Measurements from ENCODE around the gene USP54.

The USP54 gene

GRCh38 chr10:73591935-73592699 lies 975 bp upstream of the USP54 start (continued):
- TF ChIP-seq, protein P1, sequence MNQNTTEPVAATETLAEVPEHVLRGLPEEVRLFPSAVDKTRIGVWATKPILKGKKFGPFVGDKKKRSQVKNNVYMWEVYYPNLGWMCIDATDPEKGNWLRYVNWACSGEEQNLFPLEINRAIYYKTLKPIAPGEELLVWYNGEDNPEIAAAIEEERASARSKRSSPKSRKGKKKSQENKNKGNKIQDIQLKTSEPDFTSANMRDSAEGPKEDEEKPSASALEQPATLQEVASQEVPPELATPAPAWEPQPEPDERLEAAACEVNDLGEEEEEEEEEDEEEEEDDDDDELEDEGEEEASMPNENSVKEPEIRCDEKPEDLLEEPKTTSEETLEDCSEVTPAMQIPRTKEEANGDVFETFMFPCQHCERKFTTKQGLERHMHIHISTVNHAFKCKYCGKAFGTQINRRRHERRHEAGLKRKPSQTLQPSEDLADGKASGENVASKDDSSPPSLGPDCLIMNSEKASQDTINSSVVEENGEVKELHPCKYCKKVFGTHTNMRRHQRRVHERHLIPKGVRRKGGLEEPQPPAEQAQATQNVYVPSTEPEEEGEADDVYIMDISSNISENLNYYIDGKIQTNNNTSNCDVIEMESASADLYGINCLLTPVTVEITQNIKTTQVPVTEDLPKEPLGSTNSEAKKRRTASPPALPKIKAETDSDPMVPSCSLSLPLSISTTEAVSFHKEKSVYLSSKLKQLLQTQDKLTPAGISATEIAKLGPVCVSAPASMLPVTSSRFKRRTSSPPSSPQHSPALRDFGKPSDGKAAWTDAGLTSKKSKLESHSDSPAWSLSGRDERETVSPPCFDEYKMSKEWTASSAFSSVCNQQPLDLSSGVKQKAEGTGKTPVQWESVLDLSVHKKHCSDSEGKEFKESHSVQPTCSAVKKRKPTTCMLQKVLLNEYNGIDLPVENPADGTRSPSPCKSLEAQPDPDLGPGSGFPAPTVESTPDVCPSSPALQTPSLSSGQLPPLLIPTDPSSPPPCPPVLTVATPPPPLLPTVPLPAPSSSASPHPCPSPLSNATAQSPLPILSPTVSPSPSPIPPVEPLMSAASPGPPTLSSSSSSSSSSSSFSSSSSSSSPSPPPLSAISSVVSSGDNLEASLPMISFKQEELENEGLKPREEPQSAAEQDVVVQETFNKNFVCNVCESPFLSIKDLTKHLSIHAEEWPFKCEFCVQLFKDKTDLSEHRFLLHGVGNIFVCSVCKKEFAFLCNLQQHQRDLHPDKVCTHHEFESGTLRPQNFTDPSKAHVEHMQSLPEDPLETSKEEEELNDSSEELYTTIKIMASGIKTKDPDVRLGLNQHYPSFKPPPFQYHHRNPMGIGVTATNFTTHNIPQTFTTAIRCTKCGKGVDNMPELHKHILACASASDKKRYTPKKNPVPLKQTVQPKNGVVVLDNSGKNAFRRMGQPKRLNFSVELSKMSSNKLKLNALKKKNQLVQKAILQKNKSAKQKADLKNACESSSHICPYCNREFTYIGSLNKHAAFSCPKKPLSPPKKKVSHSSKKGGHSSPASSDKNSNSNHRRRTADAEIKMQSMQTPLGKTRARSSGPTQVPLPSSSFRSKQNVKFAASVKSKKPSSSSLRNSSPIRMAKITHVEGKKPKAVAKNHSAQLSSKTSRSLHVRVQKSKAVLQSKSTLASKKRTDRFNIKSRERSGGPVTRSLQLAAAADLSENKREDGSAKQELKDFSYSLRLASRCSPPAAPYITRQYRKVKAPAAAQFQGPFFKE (tag by site-specific recombination; IDR thresholded peaks at IDR 0.05; ENCODE audit: borderline replicate concordance), result no peak
- TF ChIP-seq WT1 (tag by site-specific recombination; IDR thresholded peaks at IDR 0.05), result no peak
- no peak for TF ChIP-seq TCF7L2 (IDR thresholded peaks at IDR 0.05; ENCODE audit: borderline replicate concordance, low read depth, low read length)
- TF ChIP-seq FEZF1 (tag by site-specific recombination; IDR thresholded peaks at IDR 0.05), result peak; percentile 52
- TF ChIP-seq, protein P2, sequence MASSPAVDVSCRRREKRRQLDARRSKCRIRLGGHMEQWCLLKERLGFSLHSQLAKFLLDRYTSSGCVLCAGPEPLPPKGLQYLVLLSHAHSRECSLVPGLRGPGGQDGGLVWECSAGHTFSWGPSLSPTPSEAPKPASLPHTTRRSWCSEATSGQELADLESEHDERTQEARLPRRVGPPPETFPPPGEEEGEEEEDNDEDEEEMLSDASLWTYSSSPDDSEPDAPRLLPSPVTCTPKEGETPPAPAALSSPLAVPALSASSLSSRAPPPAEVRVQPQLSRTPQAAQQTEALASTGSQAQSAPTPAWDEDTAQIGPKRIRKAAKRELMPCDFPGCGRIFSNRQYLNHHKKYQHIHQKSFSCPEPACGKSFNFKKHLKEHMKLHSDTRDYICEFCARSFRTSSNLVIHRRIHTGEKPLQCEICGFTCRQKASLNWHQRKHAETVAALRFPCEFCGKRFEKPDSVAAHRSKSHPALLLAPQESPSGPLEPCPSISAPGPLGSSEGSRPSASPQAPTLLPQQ (tag by site-specific recombination; IDR thresholded peaks at IDR 0.05), result no peak
- TF ChIP-seq, protein P3, sequence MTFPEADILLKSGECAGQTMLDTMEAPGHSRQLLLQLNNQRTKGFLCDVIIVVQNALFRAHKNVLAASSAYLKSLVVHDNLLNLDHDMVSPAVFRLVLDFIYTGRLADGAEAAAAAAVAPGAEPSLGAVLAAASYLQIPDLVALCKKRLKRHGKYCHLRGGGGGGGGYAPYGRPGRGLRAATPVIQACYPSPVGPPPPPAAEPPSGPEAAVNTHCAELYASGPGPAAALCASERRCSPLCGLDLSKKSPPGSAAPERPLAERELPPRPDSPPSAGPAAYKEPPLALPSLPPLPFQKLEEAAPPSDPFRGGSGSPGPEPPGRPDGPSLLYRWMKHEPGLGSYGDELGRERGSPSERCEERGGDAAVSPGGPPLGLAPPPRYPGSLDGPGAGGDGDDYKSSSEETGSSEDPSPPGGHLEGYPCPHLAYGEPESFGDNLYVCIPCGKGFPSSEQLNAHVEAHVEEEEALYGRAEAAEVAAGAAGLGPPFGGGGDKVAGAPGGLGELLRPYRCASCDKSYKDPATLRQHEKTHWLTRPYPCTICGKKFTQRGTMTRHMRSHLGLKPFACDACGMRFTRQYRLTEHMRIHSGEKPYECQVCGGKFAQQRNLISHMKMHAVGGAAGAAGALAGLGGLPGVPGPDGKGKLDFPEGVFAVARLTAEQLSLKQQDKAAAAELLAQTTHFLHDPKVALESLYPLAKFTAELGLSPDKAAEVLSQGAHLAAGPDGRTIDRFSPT (tag by site-specific recombination; IDR thresholded peaks at IDR 0.05), result no peak
- TF ChIP-seq ZNF600 (tag by site-specific recombination; IDR thresholded peaks at IDR 0.05), result peak; percentile 90
- no peak; the same call in 1 of the 2 replicates for TF ChIP-seq ZNF133 (tag by site-specific recombination; IDR thresholded peaks at IDR 0.05)
- peak; percentile 46; the same call in 1 of the 2 replicates for TF ChIP-seq ATF2 (tag by site-specific recombination; IDR thresholded peaks at IDR 0.05; ENCODE audit: low read depth)
- TF ChIP-seq, protein P4, sequence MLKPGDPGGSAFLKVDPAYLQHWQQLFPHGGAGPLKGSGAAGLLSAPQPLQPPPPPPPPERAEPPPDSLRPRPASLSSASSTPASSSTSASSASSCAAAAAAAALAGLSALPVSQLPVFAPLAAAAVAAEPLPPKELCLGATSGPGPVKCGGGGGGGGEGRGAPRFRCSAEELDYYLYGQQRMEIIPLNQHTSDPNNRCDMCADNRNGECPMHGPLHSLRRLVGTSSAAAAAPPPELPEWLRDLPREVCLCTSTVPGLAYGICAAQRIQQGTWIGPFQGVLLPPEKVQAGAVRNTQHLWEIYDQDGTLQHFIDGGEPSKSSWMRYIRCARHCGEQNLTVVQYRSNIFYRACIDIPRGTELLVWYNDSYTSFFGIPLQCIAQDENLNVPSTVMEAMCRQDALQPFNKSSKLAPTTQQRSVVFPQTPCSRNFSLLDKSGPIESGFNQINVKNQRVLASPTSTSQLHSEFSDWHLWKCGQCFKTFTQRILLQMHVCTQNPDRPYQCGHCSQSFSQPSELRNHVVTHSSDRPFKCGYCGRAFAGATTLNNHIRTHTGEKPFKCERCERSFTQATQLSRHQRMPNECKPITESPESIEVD (tag by site-specific recombination; IDR thresholded peaks at IDR 0.05), result peak; percentile 96
- TF ChIP-seq ZNF560 (tag by site-specific recombination; IDR thresholded peaks at IDR 0.05; ENCODE audit: borderline replicate concordance), result no peak
- TF ChIP-seq GFI1B (tag by site-specific recombination; IDR thresholded peaks at IDR 0.05), result no peak
- peak; percentile 67 for TF ChIP-seq ZNF335 (tag by site-specific recombination; conservative IDR thresholded peaks at IDR 0.05)
- TF ChIP-seq, protein P5, sequence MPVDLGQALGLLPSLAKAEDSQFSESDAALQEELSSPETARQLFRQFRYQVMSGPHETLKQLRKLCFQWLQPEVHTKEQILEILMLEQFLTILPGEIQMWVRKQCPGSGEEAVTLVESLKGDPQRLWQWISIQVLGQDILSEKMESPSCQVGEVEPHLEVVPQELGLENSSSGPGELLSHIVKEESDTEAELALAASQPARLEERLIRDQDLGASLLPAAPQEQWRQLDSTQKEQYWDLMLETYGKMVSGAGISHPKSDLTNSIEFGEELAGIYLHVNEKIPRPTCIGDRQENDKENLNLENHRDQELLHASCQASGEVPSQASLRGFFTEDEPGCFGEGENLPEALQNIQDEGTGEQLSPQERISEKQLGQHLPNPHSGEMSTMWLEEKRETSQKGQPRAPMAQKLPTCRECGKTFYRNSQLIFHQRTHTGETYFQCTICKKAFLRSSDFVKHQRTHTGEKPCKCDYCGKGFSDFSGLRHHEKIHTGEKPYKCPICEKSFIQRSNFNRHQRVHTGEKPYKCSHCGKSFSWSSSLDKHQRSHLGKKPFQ (tag by site-specific recombination; IDR thresholded peaks at IDR 0.05), result no peak
- peak; percentile 86 for TF ChIP-seq ZNF362 (tag by site-specific recombination; IDR thresholded peaks at IDR 0.05)
- no peak for TF ChIP-seq ZNF654 (tag by site-specific recombination; IDR thresholded peaks at IDR 0.05; ENCODE audit: low read depth)
- TF ChIP-seq ZNF792 (tag by site-specific recombination; IDR thresholded peaks at IDR 0.05), result no peak
- no peak for TF ChIP-seq ZNF514 (tag by site-specific recombination; IDR thresholded peaks at IDR 0.05)
- 0 out of 2 replicates have a peak, but pooled peaks have one; percentile 18 for TF ChIP-seq ZNF561 (tag by site-specific recombination; IDR thresholded peaks at IDR 0.05; ENCODE audit: borderline replicate concordance)
- TF ChIP-seq, protein P6, sequence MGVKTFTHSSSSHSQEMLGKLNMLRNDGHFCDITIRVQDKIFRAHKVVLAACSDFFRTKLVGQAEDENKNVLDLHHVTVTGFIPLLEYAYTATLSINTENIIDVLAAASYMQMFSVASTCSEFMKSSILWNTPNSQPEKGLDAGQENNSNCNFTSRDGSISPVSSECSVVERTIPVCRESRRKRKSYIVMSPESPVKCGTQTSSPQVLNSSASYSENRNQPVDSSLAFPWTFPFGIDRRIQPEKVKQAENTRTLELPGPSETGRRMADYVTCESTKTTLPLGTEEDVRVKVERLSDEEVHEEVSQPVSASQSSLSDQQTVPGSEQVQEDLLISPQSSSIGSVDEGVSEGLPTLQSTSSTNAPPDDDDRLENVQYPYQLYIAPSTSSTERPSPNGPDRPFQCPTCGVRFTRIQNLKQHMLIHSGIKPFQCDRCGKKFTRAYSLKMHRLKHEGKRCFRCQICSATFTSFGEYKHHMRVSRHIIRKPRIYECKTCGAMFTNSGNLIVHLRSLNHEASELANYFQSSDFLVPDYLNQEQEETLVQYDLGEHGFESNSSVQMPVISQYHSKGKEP (tag by site-specific recombination; IDR thresholded peaks at IDR 0.05), result peak; percentile 77

All from HEK293 (cell line).